K562 (cell line): Measurements from ENCODE around the gene SLX4IP. TPM values are rescaled to one million over a fixed set of nuclear protein-coding genes. Genes with fewer than 3 reads are reported as not detected.

Source experiments
- ATAC-seq: fragments of 200-7000 bp; cut with Tn5 transposase; 3 replicates; pipeline ENCODE4 v1.9.1; 2020; ENCODE audit warnings: moderate library complexity
- BruUV-seq: library from RNA; stranded (reverse); fragments of 400-500 nt; replicated peaks from 2 replicates; lab custom pipeline; 2021; lab: Mats Ljungman, UMichigan
- CTCF ChIA-PET: fragments of 300-600 bp; formaldehyde crosslinking; extraction: SDS; loops from one replicate; lab custom pipeline; 2021; ENCODE audit warnings: low intra/inter-chr PET ratio; lab: Yijun Ruan, JAX
- POLR2A ChIA-PET: fragments of 300-600, 350-650 bp; sonication (Branson Sonifier 250); formaldehyde crosslinking; extraction: SDS; loops from one replicate; lab custom pipeline; 2021; ENCODE audit warnings: antibody characterized with exemption, inconsistent platforms; lab: Yijun Ruan, JAX
- DNase-seq, 4 experiments: peaks; one replicate each; pipeline versions ENCODE4 v3.0.0 to v3.0.0-alpha.2; 2011 to 2018; ENCODE audit warnings: low spot score in 3 of 4, mixed read lengths in 3 of 4; ENCODE audit errors: extremely low read depth in 1 of 4
- FAIRE-seq: peaks from 2 replicates; lab custom pipeline; 2011; peaks lifted over from hg19 to GRCh38; lab: Jason Lieb, UNC
- H2AFZ ChIP-seq: 2 replicates; pipeline ENCODE4 v1.6.0; 2011; ENCODE audit warnings: low read depth, low read length, control low read depth, inconsistent platforms
- H3K27ac ChIP-seq: fragments of 200-600 bp; 3 replicates; pipeline ENCODE4 v1.8.0; 2011; ENCODE audit warnings: low read depth, mild to moderate bottlenecking, control low read depth, inconsistent platforms, low read length, moderate library complexity, mixed read lengths; ENCODE audit errors: extremely low read depth
- H3K27me3 ChIP-seq, 2 experiments: fragments of 300-600 bp in 1 of 2; 2 replicates in 1 of 2; 3 replicates in 1 of 2; pipeline versions ENCODE4 v1.6.0 to v1.8.0; 2011; ENCODE audit warnings: inconsistent platforms in 2 of 2, low read length in 2 of 2, mild to moderate bottlenecking in 1 of 2, mixed read lengths in 1 of 2, moderate library complexity in 1 of 2; ENCODE audit not compliant: control insufficient read depth in 2 of 2, insufficient read depth in 2 of 2
- H3K36me3 ChIP-seq: fragments of 300-600 bp; 3 replicates; pipeline ENCODE4 v1.8.0; 2011; ENCODE audit warnings: mild to moderate bottlenecking, low read length, inconsistent platforms; ENCODE audit not compliant: control insufficient read depth, insufficient read depth
- H3K4me1 ChIP-seq, 2 experiments: fragments of 200-600 bp in 1 of 2; replicated peaks in 1 of 2; 2 replicates in 1 of 2; 3 replicates in 1 of 2; pipeline versions ENCODE4 v1.5.1 to v1.8.0; 2011; ENCODE audit warnings: inconsistent platforms in 2 of 2, low read length in 2 of 2, mild to moderate bottlenecking in 1 of 2, mixed read lengths in 1 of 2, moderate library complexity in 1 of 2; ENCODE audit not compliant: control insufficient read depth in 2 of 2, insufficient read depth in 2 of 2
- H3K4me2 ChIP-seq: 2 replicates; pipeline ENCODE4 v1.6.1; 2011; ENCODE audit warnings: low read length, control low read depth, inconsistent platforms, mixed read lengths; ENCODE audit not compliant: insufficient read depth
- H3K4me3 ChIP-seq: fragments of 200-600 bp; sonication (generic), shearing (Covaris generic); 2 replicates; pipeline ENCODE4 v1.5.1; 2016; ENCODE audit warnings: control low read depth, inconsistent platforms
- H3K79me2 ChIP-seq: fragments of 200-600 bp; 3 replicates; pipeline ENCODE4 v1.8.0; 2011; ENCODE audit warnings: low read length, inconsistent platforms; ENCODE audit not compliant: control insufficient read depth, insufficient read depth
- H3K9ac ChIP-seq, 2 experiments: 2 replicates each; pipeline versions ENCODE4 v1.6.0 to v1.6.1; 2011; ENCODE audit warnings: low read depth in 2 of 2, low read length in 2 of 2, control low read depth in 1 of 2, inconsistent platforms in 1 of 2, mild to moderate bottlenecking in 1 of 2, mixed read lengths in 1 of 2; ENCODE audit not compliant: insufficient read depth in 1 of 2
- H3K9me1 ChIP-seq: one replicate; pipeline ENCODE4 v1.6.0; 2011; ENCODE audit warnings: inconsistent platforms, mild to moderate bottlenecking, low read length, moderate library complexity; ENCODE audit not compliant: control insufficient read depth, insufficient read depth
- H3K9me3 ChIP-seq: replicated peaks from 2 replicates; pipeline ENCODE4 v1.5.1; 2011; ENCODE audit warnings: low read depth, low read length, inconsistent platforms; ENCODE audit not compliant: control insufficient read depth, insufficient read depth
- H4K20me1 ChIP-seq: replicated peaks from 2 replicates; pipeline ENCODE4 v1.6.1; 2011; ENCODE audit warnings: low read length, inconsistent platforms, mixed read lengths; ENCODE audit not compliant: control insufficient read depth, insufficient read depth
- BHLHE40 ChIP-seq: IDR thresholded peaks from 2 replicates; pipeline ENCODE4 v1.6.1; 2011; ENCODE audit warnings: low read length, improper control_type of control experiment
- DMBX1 ChIP-seq: fragments of 250-450 bp; sonication (Bioruptor Pico); IDR thresholded peaks from 2 replicates; pipeline ENCODE4 v1.8.0; 2022; ENCODE audit warnings: inconsistent platforms, mild to moderate bottlenecking, moderate library complexity, borderline replicate concordance
- ESRRB ChIP-seq: fragments of 250-450 bp; sonication (Bioruptor Pico); IDR thresholded peaks from 2 replicates; pipeline ENCODE4 v1.5.0; 2020; ENCODE audit warnings: mild to moderate bottlenecking, moderate library complexity, borderline replicate concordance
- HNRNPL ChIP-seq: fragments of 200-400 bp; formaldehyde crosslinking; IDR thresholded peaks from 2 replicates; pipeline ENCODE4 v1.6.1; 2017; ENCODE audit warnings: low read depth, mild to moderate bottlenecking, low read length
- HNRNPUL1 ChIP-seq: fragments of 200-400 bp; formaldehyde crosslinking; IDR thresholded peaks from 2 replicates; pipeline ENCODE4 v1.6.1; 2017; ENCODE audit warnings: low read length
- JUN ChIP-seq, 2 experiments: sonication (generic) in 1 of 2; formaldehyde crosslinking in 1 of 2; IDR thresholded peaks; 2 replicates each; pipeline versions ENCODE4 v1.6.1 to v1.8.0; 2012 to 2022; ENCODE audit warnings: borderline replicate concordance in 2 of 2, mild to moderate bottlenecking in 2 of 2, improper control_type of control experiment in 1 of 2, low read depth in 1 of 2, low read length in 1 of 2, missing genetic modification reagents in 1 of 2
- MTA2 ChIP-seq: fragments of 450-650 bp; IDR thresholded peaks from 2 replicates; pipeline ENCODE4 v1.6.1; 2016; ENCODE audit warnings: low read depth
- MYC ChIP-seq, 2 experiments: fragments of 250-450 bp in 1 of 2; sonication (Bioruptor Pico) in 1 of 2; IDR thresholded peaks; 2 replicates each; pipeline versions ENCODE4 v1.5.1 to v1.6.1; 2012 to 2021; ENCODE audit warnings: low read depth in 2 of 2, borderline replicate concordance in 1 of 2, improper control_type of control experiment in 1 of 2, low read length in 1 of 2, mild to moderate bottlenecking in 1 of 2, moderate library complexity in 1 of 2
- RREB1 ChIP-seq: fragments of 250-450 bp; sonication (Bioruptor Pico); IDR thresholded peaks from 2 replicates; pipeline ENCODE4 v1.4.0; 2020
- WGBS: fragments of 100-300 bp; shearing (Covaris generic); methylation state at CpG from one replicate; pipeline ENCODE4 v1.1.6; 2016; ENCODE audit warnings: low coverage, mixed read lengths; ENCODE audit not compliant: insufficient coverage; ENCODE audit errors: missing lambda C conversion rate; 5-methylcytosine and 5-hydroxymethylcytosine counted together
- in situ Hi-C: fragments of 300-500 bp; cut with MboI; formaldehyde crosslinking; loops from 4 replicates; pipeline ENCODE4 v1.15.0; 2018; ENCODE audit warnings: inconsistent platforms, mixed read lengths
- intact Hi-C: fragments of 100-400 bp; cut with micrococcal nuclease; formaldehyde crosslinking; loops from 2 replicates; pipeline ENCODE4 v1.14.2; 2022
- polyA plus RNA-seq, 8 experiments: library from polyadenylated mRNA; depleted of rRNA in 4 of 8; stranded (reverse) in 5 of 8; unstranded in 3 of 8; fragments of >200 nt; fragmentation: Nextera tagmentation in 2 of 8; fragmentation: Illumina TruSeq in 1 of 8; extraction: Ambion mirVana in 2 of 8; extraction: Trizol in 1 of 8; gene quantifications; 2 replicates each; pipeline versions ENCODE4 v1.2.1 to v1.2.3, GENCODE V29; 2011 to 2014; ENCODE audit warnings: inconsistent platforms in 1 of 8, missing spikeins in 1 of 8
- total RNA-seq, 7 experiments: library from RNA; depleted of rRNA in 6 of 7; stranded (reverse); fragments of >200 nt in 6 of 7; fragmentation: Illumina TruSeq in 2 of 7; extraction: Trizol in 2 of 7; gene quantifications; 2 replicates each; pipeline versions ENCODE4 v1.2.1 to v1.2.3, GENCODE V29; 2011 to 2021; ENCODE audit warnings: low replicate concordance in 1 of 7
- TF ChIP-seq, protein P1 (sequence below): fragments of 450-650 bp; IDR thresholded peaks from 2 replicates; pipeline ENCODE4 v1.6.1; 2018; ENCODE audit not compliant: partially characterized antibody

The SLX4IP gene
- total and polyA plus RNA-seq, 9 of the 15 experiments (the other 6 are each of a cell fraction or from before 2014, with no cell fraction given), result 1.5 to 5.9 (median 3.5) TPM

DNA sequence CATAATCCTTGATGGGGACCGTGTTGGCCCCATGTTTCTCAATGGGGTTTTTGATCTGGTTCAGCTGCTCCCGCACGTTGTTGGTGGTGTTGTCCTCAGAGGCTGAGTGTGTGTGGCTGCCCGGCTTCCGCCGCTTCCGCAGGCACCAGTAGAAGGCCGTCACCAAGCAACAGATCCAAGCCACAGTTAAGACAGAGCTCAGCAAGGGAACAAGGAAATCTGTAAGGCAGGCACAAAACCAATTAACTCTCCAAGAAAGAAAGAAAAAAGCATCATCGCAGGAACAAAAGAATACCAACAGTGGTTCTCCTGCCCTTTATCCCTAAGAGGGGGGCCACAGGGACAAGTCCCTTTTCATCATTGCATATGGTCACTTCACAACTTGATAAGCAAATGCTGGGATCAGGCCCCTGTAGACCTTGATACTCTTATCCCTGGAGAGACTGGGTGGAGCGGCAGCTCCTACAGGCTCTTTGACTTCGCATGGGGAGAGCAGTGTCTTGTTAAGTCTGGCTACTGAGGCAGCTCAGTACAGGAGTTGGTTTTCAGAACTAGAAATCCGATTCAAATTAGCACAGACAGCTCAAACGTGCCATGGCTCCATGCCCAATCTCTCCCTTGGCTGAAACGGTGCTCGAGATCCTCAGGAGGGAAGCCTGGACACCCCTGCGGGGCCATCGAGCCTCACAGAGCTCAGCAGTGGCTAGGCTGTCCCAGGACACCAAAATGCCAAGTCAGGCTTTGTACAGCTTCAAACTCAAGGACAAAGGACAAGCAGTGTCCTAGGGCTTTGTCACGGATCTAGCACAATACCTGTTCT, 204.8 kb downstream of the SLX4IP start:
- WGBS, result 5% methylated on average over 9 of the region's 18 CpGs
- H3K27ac ChIP-seq, result no peak overlapping the region
- intact Hi-C loops, result no loop called here
- H3K79me2 ChIP-seq, result no peaks in the 10 kb centered on the region
- H3K9me1 ChIP-seq, result no peaks in the 10 kb centered on the region
- DNase-seq (no peak), ATAC-seq (no peak), FAIRE-seq (no peak)
- in situ Hi-C loops, result no loop called here
- H3K9ac ChIP-seq, result no peak overlapping the region
- H4K20me1 ChIP-seq, result no peaks in the 10 kb centered on the region
- no peaks in the 10 kb centered on the region for H3K36me3 ChIP-seq
- no TSS peak for BruUV-seq
- no peak overlapping the region for H3K4me3 ChIP-seq
- no peak overlapping the region for H2AFZ ChIP-seq
- H3K4me2 ChIP-seq, result no peak overlapping the region
- ChIA-PET CTCF (no interaction called here), POLR2A (interaction anchor here (0.6 kb wide), 1 partner anchor 963 kb away, joined by 3 read pairs; no protein-coding TSS in a partner anchor)
- H3K9me3 ChIP-seq, result no peaks in the 10 kb centered on the region
- H3K27me3 ChIP-seq, result peaks cover 4 to 27% of the 10 kb centered on the region in 2 experiments; a peak in 4 of 5 replicates
- H3K4me1 ChIP-seq, result no peaks in the 10 kb centered on the region
- TF ChIP-seq JUN (IDR thresholded peaks at IDR 0.05; ENCODE audit: borderline replicate concordance, low read depth, low read length), result no peak
- TF ChIP-seq JUN (CRISPR knock-in tag; IDR thresholded peaks at IDR 0.05; ENCODE audit: borderline replicate concordance), result no peak
- TF ChIP-seq MYC (IDR thresholded peaks at IDR 0.05; ENCODE audit: low read depth, low read length), result no peak
- TF ChIP-seq MYC (CRISPR knock-in tag; IDR thresholded peaks at IDR 0.05; ENCODE audit: borderline replicate concordance, low read depth), result no peak
- no peak for TF ChIP-seq ESRRB (CRISPR knock-in tag)
- no peak for TF ChIP-seq DMBX1 (CRISPR knock-in tag)
- TF ChIP-seq BHLHE40, result no peak
- TF ChIP-seq, protein P1, sequence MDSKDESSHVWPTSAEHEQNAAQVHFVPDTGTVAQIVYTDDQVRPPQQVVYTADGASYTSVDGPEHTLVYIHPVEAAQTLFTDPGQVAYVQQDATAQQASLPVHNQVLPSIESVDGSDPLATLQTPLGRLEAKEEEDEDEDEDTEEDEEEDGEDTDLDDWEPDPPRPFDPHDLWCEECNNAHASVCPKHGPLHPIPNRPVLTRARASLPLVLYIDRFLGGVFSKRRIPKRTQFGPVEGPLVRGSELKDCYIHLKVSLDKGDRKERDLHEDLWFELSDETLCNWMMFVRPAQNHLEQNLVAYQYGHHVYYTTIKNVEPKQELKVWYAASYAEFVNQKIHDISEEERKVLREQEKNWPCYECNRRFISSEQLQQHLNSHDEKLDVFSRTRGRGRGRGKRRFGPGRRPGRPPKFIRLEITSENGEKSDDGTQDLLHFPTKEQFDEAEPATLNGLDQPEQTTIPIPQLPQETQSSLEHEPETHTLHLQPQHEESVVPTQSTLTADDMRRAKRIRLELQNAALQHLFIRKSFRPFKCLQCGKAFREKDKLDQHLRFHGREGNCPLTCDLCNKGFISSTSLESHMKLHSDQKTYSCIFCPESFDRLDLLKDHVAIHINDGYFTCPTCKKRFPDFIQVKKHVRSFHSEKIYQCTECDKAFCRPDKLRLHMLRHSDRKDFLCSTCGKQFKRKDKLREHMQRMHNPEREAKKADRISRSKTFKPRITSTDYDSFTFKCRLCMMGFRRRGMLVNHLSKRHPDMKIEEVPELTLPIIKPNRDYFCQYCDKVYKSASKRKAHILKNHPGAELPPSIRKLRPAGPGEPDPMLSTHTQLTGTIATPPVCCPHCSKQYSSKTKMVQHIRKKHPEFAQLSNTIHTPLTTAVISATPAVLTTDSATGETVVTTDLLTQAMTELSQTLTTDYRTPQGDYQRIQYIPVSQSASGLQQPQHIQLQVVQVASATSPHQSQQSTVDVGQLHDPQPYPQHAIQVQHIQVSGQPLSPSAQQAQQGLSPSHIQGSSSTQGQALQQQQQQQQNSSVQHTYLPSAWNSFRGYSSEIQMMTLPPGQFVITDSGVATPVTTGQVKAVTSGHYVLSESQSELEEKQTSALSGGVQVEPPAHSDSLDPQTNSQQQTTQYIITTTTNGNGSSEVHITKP, result no peak
- TF ChIP-seq MTA2, result no peak
- no peak for TF ChIP-seq RREB1 (CRISPR knock-in tag)
- TF ChIP-seq HNRNPUL1, result no peak
- TF ChIP-seq HNRNPL, result no peak
